ENCODE results near the gene MOV10L1. TPM values are rescaled to one million over a fixed set of nuclear protein-coding genes. Genes with fewer than 3 reads are reported as not detected.

MOV10L1 gene
- polyA plus RNA-seq, 3 donors, result 0.18 to 0.35 TPM; not detected in 1

GRCh38 chr22:50184902-50185374 lies 95.1 kb downstream of the MOV10L1 start:
- H3K79me2 ChIP-seq (ENCODE audit: insufficient read depth, low read length), result peaks cover 43% of the 10 kb centered on the region
- peaks cover 50 to 63% of the 10 kb centered on the region in 2 donors for H3K4me1 ChIP-seq (ENCODE audit: control insufficient read depth in 1 of 2, insufficient read depth in 2 of 2, low read length in 2 of 2)
- peaks cover 2 to 6% (median 2%) of the 10 kb centered on the region in 3 donors for H3K27me3 Mint-ChIP-seq (ENCODE audit: low read depth in 3 of 3)
- intact Hi-C loops (cut with micrococcal nuclease), result loop anchor here (2.0 to 5.0 kb wide), 2 partner anchors 16 to 347 kb away; partner anchors contain the start of genes SELENOO (in 2 of the 2) and TYMP (in 1 of the 2)
- peak overlapping the region; percentile 83 for H2AFZ ChIP-seq (ENCODE audit: insufficient read depth, low read depth, low read length, poor library complexity, severe bottlenecking)
- peak overlapping the region in 1 of 2 donors; percentile 85 for H3K27ac ChIP-seq (ENCODE audit: low read depth in 1 of 2, low read length in 2 of 2)
- DNase-seq, result peak in 1 of 3 donors; percentile 40
- no peaks in the 10 kb centered on the region for H4K20me1 ChIP-seq (ENCODE audit: insufficient read depth, low read length)
- peaks cover 45% of the 10 kb centered on the region for H3K4me1 Mint-ChIP-seq
- peaks cover 0 to 2% of the 10 kb centered on the region in 2 donors for H3K27me3 ChIP-seq (ENCODE audit: control insufficient read depth in 2 of 2, insufficient read depth in 2 of 2, low read length in 2 of 2)
- H3K9me3 ChIP-seq (replicated peaks in 1 of 2; ENCODE audit: control insufficient read depth in 1 of 2, insufficient read depth in 1 of 2, low read length in 2 of 2), result no peaks in the 10 kb centered on the region
- 1% methylated on average over 56 of the region's 63 CpGs for WGBS (ENCODE audit: insufficient coverage)
- peak overlapping the region; percentile 74 for H3K9ac ChIP-seq (ENCODE audit: insufficient read depth, low read length, poor library complexity, severe bottlenecking)
- H3K9me3 Mint-ChIP-seq, result no peaks in the 10 kb centered on the region
- H3K36me3 Mint-ChIP-seq, result peaks cover 8 to 9% of the 10 kb centered on the region in 2 donors
- H3K36me3 ChIP-seq (replicated peaks in 1 of 2; ENCODE audit: control insufficient read depth in 1 of 2, insufficient read depth in 2 of 2, low read length in 2 of 2), result no peaks in the 10 kb centered on the region
- peak overlapping the region; percentile 96 for H3K4me2 ChIP-seq (replicated peaks; ENCODE audit: extremely low read depth, low read length, poor library complexity, severe bottlenecking)
- peak overlapping the region in 1 of 7 donors; percentile 61 for H3K27ac Mint-ChIP-seq
- no peak for TF ChIP-seq CTCF (IDR thresholded peaks at IDR 0.05)
- peak overlapping the region; percentile 82 to 90 for H3K4me3 Mint-ChIP-seq
- H3K4me3 ChIP-seq (replicated peaks in 1 of 3; ENCODE audit: low read depth in 2 of 3, low read length in 3 of 3), result peak overlapping the region; percentile 52 to 85 (median 58)

GRCh38 chr22:50185375-50186087 lies 95.7 kb downstream of the MOV10L1 start, which contains the start of gene TRABD:
TRABD (plus strand) TSS chr22:50185913; CDS start chr22:50193061, 7,148 bp downstream.
- Histone ChIP-seq H3K27me3 (ENCODE audit: control insufficient read depth in 2 of 2, insufficient read depth in 2 of 2, low read length in 2 of 2) (no peaks in the 10 kb centered on the region), H3K27ac (ENCODE audit: low read depth in 1 of 2, low read length in 2 of 2) (peak within 1 kb of the TSS; percentile 31 to 85), H3K36me3 (replicated peaks in 1 of 2; ENCODE audit: control insufficient read depth in 1 of 2, insufficient read depth in 2 of 2, low read length in 2 of 2) (no peaks in the 10 kb centered on the region), H3K9ac (ENCODE audit: insufficient read depth, low read length, poor library complexity, severe bottlenecking) (peak within 1 kb of the TSS; percentile 83), H3K79me2 (ENCODE audit: insufficient read depth, low read length) (peaks cover 43% of the 10 kb centered on the region), H3K9me3 (replicated peaks in 1 of 2; ENCODE audit: control insufficient read depth in 1 of 2, insufficient read depth in 1 of 2, low read length in 2 of 2) (no peaks in the 10 kb centered on the region), H3K4me3 (replicated peaks in 1 of 3; ENCODE audit: low read depth in 2 of 3, low read length in 3 of 3) (peak within 1 kb of the TSS; percentile 56 to 86 (median 58)), H2AFZ (ENCODE audit: insufficient read depth, low read depth, low read length, poor library complexity, severe bottlenecking) (peak within 1 kb of the TSS; percentile 83), H3K4me2 (replicated peaks; ENCODE audit: extremely low read depth, low read length, poor library complexity, severe bottlenecking) (peak within 1 kb of the TSS; percentile 96), H3K4me1 (ENCODE audit: control insufficient read depth in 1 of 2, insufficient read depth in 2 of 2, low read length in 2 of 2) (peaks cover 56 to 66% of the 10 kb centered on the region in 2 donors), H4K20me1 (ENCODE audit: insufficient read depth, low read length) (no peaks in the 10 kb centered on the region)
- intact Hi-C loops (cut with micrococcal nuclease), result loop anchor here (2.0 to 5.0 kb wide), 3 partner anchors 13 to 347 kb away; partner anchors contain the start of genes SELENOO (in 2 of the 2) and TYMP (in 1 of the 2)
- whole genome bisulfite sequencing (ENCODE audit: insufficient coverage), result under 1% methylated on average over 37 of the region's 90 CpGs
- Mint-ChIP-seq H3K4me3 (peak within 1 kb of the TSS; percentile 95), H3K27ac (peak within 1 kb of the TSS; percentile 82 to 96 (median 89)), H3K9me3 (no peaks in the 10 kb centered on the region), H3K4me1 (peaks cover 46% of the 10 kb centered on the region), H3K27me3 (ENCODE audit: low read depth in 3 of 3) (peaks cover 1 to 5% (median 2%) of the 10 kb centered on the region in 3 donors), H3K36me3 (peaks cover 8 to 9% of the 10 kb centered on the region in 2 donors)
- peak; percentile 82 to 87 (median 87) for DNase-seq
- no peak for TF ChIP-seq CTCF (IDR thresholded peaks at IDR 0.05)

Measured in CD14-positive monocyte (primary cell).